Epithelial cell of proximal tubule (primary cell): ENCODE measurements around the gene STIL. TPM values are rescaled to one million over a fixed set of nuclear protein-coding genes. Genes with fewer than 3 reads are reported as not detected.
"Not testable (repeated sequence)": the region's sequence is repeated elsewhere in the genome, so short reads cannot be mapped to it uniquely, and the experiment has no call there.

ENCODE experiments used
- DNase-seq: peaks from one replicate; pipeline ENCODE4 v3.0.0-alpha.2; 2011; ENCODE audit warnings: low read depth
- H3K4me3 ChIP-seq: 2 replicates; pipeline ENCODE4 v1.5.1; 2011; ENCODE audit warnings: low read depth, mild to moderate bottlenecking, low read length
- CTCF ChIP-seq: conservative IDR thresholded peaks from 2 replicates; pipeline ENCODE4 v1.5.1; 2012; ENCODE audit warnings: low read depth, mild to moderate bottlenecking, low read length
- total RNA-seq: library from RNA; depleted of rRNA; stranded (reverse); fragments of >200 nt; gene quantifications from 2 replicates; pipeline ENCODE4 v1.2.3, GENCODE V29; 2015

STIL gene
- total RNA-seq, 1 donor from 2014 or later = 17.3 TPM

GRCh38 chr1:47211796-47212269 is 102.1 kb downstream of the STIL start:
- no peak for TF ChIP-seq CTCF
- no peak for DNase-seq
- H3K4me3 ChIP-seq = no peak overlapping the region

DNA sequence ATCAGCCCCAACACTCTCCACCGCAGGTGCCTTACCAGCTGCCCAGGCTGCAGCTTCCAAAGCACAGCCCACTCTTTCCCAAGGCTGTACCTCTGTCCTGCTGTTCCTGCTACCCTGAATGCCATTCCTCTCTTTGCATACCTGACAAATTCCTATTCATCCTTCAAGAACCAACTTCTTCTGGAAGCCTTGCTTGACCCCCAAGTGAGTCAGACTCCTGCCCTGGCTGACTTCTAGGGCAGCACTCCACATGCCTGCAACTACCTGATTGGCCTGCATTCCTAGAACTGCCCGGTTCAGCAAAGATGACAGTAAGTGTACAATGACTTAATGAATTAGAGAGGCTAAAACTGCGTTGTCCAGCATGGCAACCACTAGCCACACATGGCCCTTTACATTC is 103.3 kb downstream of the STIL start:
- no peak for TF ChIP-seq CTCF
- no peak overlapping the region for H3K4me3 ChIP-seq
- DNase-seq = no peak

- no peak overlapping the region for H3K4me3 ChIP-seq
- TF ChIP-seq CTCF = no peak
- DNase-seq = no peak
Measured at GRCh38 chr1:47209725-47210325, 104.1 kb downstream of the STIL start.

GRCh38 chr1:47209091-47209490 is 104.9 kb downstream of the STIL start:
- no peak overlapping the region for H3K4me3 ChIP-seq
- no peak for DNase-seq
- no peak for TF ChIP-seq CTCF

- DNase-seq = no peak
- no peak overlapping the region for H3K4me3 ChIP-seq
- TF ChIP-seq CTCF = no peak
Measured at GRCh38 chr1:47208374-47208850, 105.5 kb downstream of the STIL start.

GRCh38 chr1:47207803-47208373 is 106.1 kb downstream of the STIL start:
- no peak overlapping the region for H3K4me3 ChIP-seq
- TF ChIP-seq CTCF = no peak
- no peak for DNase-seq

DNA sequence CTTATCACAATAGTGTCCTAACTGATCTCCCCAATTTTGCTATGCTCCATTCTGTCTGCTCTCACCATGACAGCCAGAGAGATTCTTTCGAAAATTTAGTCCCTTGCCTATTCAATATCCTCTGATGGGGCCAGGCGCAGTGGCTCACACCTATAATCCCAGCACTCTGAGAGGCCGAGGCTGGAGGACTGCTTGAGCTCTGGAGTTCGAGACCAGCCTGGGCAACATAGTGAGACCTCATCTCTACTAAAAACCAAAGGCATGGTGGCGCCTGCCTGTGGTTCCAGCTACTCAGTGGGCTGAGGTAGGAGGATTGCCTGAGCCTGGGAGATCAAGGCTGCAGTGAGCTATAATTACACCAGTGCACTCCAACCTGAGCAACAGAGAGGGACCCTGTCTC is 108.0 kb downstream of the STIL start:
- DNase-seq = no peak
- no peak for TF ChIP-seq CTCF
- no peak overlapping the region for H3K4me3 ChIP-seq

DNA sequence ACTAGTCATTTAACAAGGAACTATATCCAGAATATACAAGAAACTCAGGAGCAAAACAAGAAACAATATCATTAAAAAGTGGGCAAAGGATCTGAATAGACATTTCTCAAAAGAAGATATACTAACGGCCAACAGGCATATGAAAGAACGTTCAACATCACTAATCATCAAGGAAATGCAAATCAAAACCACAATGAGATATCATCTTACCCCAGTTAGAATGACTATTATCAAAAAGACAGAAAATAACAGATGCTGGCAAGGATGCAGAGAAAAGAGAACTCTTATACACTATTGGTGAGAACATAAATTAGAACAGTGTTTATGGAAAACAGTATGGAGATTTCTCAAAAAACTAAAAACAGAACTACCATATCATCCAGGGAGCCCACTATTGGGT is 110.4 kb downstream of the STIL start:
- H3K4me3 ChIP-seq, DNase-seq: not testable (repeated sequence)
